PC-3 (cell line): ENCODE measurements around the gene ATXN7L1.

Source experiments
- EZH2 ChIP-seq: fragments of 300-600 bp; sonication (generic); IDR thresholded peaks from one replicate; pipeline ENCODE4 v1.6.1; 2017; ENCODE audit warnings: antibody characterized with exemption, mild to moderate bottlenecking, low read length; ENCODE audit not compliant: unreplicated experiment
- EZH2phosphoT487 ChIP-seq: fragments of 300-600 bp; sonication (generic); IDR thresholded peaks from 2 replicates; pipeline ENCODE4 v1.6.1; 2018; ENCODE audit warnings: mild to moderate bottlenecking, antibody characterized with exemption, low read length, borderline replicate concordance
- TF ChIP-seq, protein P1 (sequence below): fragments of 300-600 bp; sonication (generic); conservative IDR thresholded peaks from 2 replicates; pipeline ENCODE4 v1.5.1; 2017; ENCODE audit warnings: antibody characterized with exemption, low read depth, mild to moderate bottlenecking, low read length

DNA sequence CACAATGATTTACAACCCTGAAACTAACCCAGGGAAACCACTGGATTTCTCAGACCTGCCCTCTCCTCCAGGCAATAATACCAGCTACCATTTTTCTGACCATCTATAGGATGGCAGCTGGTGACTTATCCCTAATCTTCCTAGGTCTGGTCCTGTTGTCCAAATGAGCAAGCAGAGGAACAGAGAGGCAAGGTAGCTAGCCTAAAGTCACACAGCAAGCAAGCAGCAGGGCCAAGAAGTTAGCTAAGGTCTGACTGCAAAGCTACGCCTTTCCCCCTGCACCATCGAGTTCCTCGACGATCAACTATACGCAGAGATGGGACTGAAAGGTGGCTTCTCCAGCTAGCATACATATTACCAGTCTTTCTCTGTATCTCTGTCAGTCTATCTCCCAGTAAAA is 25.3 kb downstream of the ATXN7L1 start:
- TF ChIP-seq EZH2 (no peak), EZH2phosphoT487 (no peak)
- TF ChIP-seq, protein P1, sequence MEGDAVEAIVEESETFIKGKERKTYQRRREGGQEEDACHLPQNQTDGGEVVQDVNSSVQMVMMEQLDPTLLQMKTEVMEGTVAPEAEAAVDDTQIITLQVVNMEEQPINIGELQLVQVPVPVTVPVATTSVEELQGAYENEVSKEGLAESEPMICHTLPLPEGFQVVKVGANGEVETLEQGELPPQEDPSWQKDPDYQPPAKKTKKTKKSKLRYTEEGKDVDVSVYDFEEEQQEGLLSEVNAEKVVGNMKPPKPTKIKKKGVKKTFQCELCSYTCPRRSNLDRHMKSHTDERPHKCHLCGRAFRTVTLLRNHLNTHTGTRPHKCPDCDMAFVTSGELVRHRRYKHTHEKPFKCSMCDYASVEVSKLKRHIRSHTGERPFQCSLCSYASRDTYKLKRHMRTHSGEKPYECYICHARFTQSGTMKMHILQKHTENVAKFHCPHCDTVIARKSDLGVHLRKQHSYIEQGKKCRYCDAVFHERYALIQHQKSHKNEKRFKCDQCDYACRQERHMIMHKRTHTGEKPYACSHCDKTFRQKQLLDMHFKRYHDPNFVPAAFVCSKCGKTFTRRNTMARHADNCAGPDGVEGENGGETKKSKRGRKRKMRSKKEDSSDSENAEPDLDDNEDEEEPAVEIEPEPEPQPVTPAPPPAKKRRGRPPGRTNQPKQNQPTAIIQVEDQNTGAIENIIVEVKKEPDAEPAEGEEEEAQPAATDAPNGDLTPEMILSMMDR = no peak
